Renal cortex interstitium (tissue), 11 donors: Measurements from ENCODE around the gene MYO15B. TPM values are rescaled to one million over a fixed set of nuclear protein-coding genes. Genes with fewer than 3 reads are reported as not detected.
"Not testable (repeated sequence)": the region's sequence is repeated elsewhere in the genome, so short reads cannot be mapped to it uniquely, and the experiment has no call there.

Experiments
- DNase-seq, 11 donors: peaks; one replicate each; pipeline ENCODE4 v3.0.0-alpha.2; 2013; ENCODE audit warnings: low read depth in 9 of 11, low spot score in 4 of 11; ENCODE audit errors: extremely low read depth in 1 of 11
- polyA plus RNA-seq, 3 donors: library from polyadenylated mRNA; unstranded; fragments of 120-200 nt; gene quantifications; one replicate each; pipeline ENCODE4 v1.2.1, GENCODE V29; 2013; ENCODE audit not compliant: insufficient read length in 3 of 3

Gene MYO15B
- polyA plus RNA-seq, 3 donors, result 123 to 286 (median 163) TPM

DNA sequence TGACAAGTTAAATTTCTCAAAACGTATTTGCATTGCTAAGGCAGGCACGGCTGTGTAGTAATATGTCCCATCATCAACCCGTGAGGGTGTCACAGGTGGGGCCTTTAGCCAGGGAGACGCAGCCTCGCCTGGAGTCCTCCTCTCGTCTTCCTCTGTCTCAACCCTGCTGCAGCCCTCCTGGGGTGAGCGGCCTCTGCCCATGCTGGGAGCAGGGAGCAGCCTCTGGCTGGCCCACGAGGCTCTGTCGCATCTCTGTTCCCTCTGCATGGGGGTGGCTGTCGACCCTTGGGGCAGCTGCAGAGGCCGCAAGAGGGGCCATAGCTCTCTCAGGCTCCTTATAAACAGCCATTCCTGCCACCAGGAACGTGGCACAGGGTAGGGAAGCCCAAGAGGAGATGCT lies 44.8 kb downstream of the MYO15B start:
- no peak for DNase-seq

- DNase-seq, result peak in 9 of 11 donors; percentile 54 to 76 (median 72)
Observed at GRCh38 chr17:75632863-75633485, 45.4 kb downstream of the MYO15B start, which contains the start of gene SMIM5. Gene SMIM5, plus strand, starts transcription at chr17:75633434. Its CDS starts 6,768 bp downstream, at chr17:75640202.

DNA sequence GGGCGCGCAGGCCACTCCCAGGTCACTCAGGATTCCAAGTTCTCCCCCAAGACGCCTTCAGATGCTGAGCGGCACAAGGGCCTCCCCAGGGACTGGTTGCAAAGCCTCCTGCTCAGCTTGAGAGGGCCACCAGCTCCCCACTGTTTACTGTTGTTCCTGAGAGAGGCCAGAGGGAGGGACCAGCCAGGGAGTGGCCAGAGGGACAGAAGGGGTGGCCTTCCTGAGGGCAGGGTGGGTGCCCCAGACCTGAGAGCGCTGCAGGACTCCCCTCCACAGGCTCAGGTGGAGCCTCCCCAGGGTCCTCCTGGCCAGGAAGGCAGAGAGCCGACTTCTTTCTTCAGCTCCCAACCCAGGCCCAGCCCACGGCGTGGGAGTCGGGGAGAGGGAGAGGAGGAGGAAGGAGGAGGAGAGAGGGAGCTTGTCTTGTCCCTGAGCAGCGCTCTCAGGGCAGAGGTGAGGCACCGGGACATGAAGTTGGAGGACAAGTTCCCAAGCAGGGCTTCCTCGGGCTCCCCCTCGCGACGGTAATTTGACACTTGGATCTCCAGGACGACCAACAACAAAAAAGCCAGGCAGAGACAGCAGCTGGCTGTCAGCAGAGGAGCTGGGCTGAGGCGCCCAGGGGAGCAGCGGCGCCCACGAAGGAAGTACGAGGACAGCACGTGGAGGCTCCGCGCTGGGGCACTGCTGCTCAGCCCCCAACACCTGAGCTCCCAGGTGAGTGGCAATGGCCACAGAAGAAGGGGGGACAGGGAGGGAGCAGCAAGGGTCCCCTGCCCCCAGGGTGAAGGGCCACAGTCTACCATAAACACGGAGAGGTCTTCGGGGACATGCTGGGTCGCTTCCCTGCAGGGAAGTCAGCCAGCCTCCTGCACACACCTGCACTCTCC lies 46.1 kb downstream of the MYO15B start:
- peak; percentile 89 to 97 (median 93) for DNase-seq

GRCh38 chr17:75634376-75634740 lies 46.8 kb downstream of the MYO15B start:
- DNase-seq, result no peak

DNA sequence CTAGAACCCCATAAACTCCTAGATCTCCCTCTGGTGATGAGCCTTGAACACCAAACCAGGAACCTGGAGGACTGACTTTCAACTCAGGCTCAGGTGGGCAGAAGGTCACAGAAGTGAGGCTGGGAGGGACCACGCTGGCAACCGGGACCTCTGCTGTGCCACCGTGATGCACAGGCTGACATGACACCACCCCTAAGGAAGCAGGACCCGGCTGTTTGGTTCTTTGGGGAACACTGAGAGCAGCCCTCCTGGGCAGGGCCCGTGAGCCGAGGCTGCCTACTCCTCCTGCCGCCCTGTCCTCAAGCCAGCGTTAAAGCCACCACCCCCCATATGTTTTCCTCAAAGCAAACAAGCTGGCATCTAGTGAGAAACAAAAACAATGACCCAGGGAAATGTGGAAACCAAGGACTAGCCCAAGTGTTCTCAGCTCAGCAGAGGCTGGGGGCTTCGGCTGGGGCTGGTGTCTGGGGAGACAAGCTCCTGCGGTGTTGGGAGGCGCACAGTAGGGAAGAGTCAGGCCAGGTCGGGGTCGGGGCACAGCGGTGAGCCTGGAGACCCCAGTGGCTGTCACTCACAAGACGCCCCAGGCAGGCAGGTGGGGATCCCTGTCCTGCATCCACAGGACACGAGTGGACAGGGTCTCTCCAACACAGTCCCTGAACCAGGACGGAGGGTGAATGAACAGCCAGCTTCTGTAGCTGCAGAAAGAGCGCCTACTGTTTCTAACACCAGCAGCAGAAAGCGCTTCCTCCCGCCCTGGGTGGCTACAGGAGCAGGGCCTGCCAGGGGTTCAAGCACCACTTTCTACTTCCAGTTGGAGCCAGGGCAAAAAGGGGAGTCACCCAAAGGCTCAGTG lies 47.4 kb downstream of the MYO15B start:
- no peak for DNase-seq

DNA sequence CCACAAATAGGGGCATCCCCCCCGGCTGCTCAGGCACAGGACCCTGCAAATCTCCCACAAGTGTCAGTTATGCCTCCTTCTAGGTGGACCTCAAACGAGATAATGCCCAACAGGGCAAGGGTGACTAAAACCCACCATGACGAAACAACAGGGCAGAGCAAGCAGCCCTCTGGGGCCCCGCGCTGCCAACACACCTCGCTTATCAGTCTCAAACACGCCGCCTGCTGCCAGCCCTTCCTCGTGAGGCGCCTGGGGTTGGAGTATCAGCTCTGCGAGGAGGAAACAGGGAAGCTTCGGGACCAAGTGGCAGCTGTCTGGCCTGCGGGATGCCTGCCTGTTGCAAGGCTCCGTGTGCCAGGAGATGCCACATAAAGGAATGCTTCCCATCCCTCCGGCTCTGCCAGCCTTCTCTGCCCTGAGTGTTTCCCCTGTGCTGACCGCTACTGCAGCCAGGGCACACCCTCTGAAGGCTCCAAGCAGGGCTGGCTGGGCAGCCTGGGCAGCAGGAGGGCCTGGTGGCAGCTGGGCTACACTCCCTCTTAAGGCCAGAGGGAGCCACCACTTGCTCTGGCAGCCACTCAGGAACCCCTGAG lies 48.1 kb downstream of the MYO15B start:
- no peak for DNase-seq

- DNase-seq, result no peak
Observed at GRCh38 chr17:75636381-75637142, 49.0 kb downstream of the MYO15B start.

DNA sequence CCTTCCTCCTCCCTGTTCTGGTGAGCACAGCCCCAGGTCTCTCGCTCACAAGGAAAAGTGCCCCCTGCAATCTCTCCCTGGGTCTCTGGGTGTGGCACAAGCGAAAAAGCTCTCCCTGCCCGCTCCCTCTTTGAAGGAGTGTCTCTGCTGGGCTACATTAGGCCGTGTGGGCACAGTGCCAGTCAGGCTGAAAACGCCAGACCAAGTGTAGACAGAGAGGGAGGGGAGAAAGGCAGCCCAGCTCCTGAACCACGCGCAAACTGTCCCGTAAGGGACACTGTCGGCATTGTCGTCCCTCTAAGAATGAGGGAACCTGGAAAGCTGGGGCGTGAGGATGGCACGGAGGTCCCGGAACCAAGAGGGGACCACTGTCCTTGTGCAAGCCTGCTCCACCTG lies 49.5 kb downstream of the MYO15B start:
- no peak for DNase-seq

GRCh38 chr17:75637551-75637950 lies 50.0 kb downstream of the MYO15B start:
- no peak for DNase-seq

DNA sequence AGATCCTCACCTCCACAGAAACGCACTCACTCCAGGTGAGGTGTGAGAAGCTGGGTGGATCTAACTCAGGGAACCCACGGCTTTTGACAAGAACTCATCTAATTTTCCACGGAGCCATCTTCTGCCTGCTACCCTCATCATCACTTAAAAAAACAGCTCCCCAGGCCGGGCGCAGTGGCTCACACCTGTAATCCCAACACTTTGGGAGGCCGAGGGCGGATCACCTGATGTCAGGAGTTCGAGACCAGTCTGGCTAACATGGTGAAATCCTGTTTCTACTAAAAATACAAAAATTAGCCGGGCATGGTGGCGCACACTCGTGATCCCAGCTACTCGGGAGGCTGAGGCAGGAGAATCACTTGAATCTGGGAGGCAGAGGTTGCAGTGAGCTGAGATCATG lies 50.4 kb downstream of the MYO15B start:
- DNase-seq, result not testable (repeated sequence)

- no peak for DNase-seq
Observed at GRCh38 chr17:75638893-75639292, 51.3 kb downstream of the MYO15B start.

- no peak for DNase-seq
Observed at GRCh38 chr17:75639327-75639726, 51.7 kb downstream of the MYO15B start.

- DNase-seq, result peak in 3 of 11 donors; percentile 38 to 69 (median 60)
Observed at GRCh38 chr17:75639771-75640555, 52.4 kb downstream of the MYO15B start.

- DNase-seq, result no peak
Observed at GRCh38 chr17:75640556-75641119, 53.0 kb downstream of the MYO15B start.

- no peak for DNase-seq
Observed at GRCh38 chr17:75641343-75641742, 53.7 kb downstream of the MYO15B start.

DNA sequence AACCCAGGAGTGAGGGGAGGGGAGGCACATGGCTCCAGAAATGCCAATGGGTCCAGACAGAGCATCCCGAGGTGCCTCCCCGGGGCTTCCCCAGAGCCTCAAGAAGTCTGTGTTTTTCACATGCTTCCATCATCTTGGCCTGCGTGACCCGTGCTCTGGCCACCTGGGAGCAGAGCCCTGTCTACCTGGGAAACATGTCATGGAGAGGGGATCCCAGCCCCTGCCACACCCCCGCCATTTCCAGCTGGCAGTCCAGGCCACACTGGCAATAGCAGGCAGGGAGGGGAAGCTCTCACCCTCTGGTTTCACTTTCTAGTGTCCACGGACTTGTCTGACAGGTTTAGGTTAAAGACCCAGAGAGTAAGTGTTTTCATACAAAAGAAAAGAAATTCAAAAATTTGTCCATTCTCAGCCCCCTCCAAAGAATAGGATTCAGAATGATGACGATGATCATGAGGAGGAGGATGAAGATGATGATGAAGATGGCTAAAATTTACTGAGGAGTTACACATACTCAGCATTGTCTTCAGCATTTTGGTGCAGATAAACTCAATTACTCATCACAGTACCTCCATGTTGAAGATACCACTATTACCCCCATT lies 54.7 kb downstream of the MYO15B start:
- DNase-seq, result no peak
